C4-2B (cell line): ENCODE results near the gene PRKG1.

Source experiments
- H3K27ac ChIP-seq: fragments of 450-650 bp; 2 replicates; pipeline ENCODE4 v1.5.1; 2017
- CTCF ChIP-seq: fragments of 450-650 bp; conservative IDR thresholded peaks from 2 replicates; pipeline ENCODE4 v1.5.1; 2017; ENCODE audit warnings: mild to moderate bottlenecking
- ZFX ChIP-seq: fragments of 450-650 bp; IDR thresholded peaks from 2 replicates; pipeline ENCODE4 v1.6.1; 2017

PRKG1 gene

GRCh38 chr10:51308116-51308515, 233.8 kb downstream of the PRKG1 start:
- H3K27ac ChIP-seq, result no peak overlapping the region
- no peak for TF ChIP-seq ZFX
- no peak for TF ChIP-seq CTCF

- no peak for TF ChIP-seq ZFX
- no peak for TF ChIP-seq CTCF
- H3K27ac ChIP-seq, result no peak overlapping the region
Measured at GRCh38 chr10:51311228-51311627, 236.9 kb downstream of the PRKG1 start.

- no peak overlapping the region for H3K27ac ChIP-seq
- TF ChIP-seq ZFX (no peak), CTCF (no peak)
Measured at GRCh38 chr10:51312817-51313216, 238.5 kb downstream of the PRKG1 start.

GRCh38 chr10:51313251-51313650, 239.0 kb downstream of the PRKG1 start:
- no peak for TF ChIP-seq CTCF
- no peak for TF ChIP-seq ZFX
- no peak overlapping the region for H3K27ac ChIP-seq

GRCh38 chr10:51313773-51314478, 239.6 kb downstream of the PRKG1 start:
- TF ChIP-seq ZFX (no peak), CTCF (no peak)
- no peak overlapping the region for H3K27ac ChIP-seq

- no peak for TF ChIP-seq CTCF
- no peak for TF ChIP-seq ZFX
Measured at GRCh38 chr10:51314481-51314880, 240.2 kb downstream of the PRKG1 start.

GRCh38 chr10:51318399-51319172, 244.3 kb downstream of the PRKG1 start:
- no peak overlapping the region for H3K27ac ChIP-seq
- TF ChIP-seq CTCF, result no peak
- TF ChIP-seq ZFX, result no peak

More at GRCh38 chr10:51314481-51314880, 240.2 kb downstream of the PRKG1 start:
- H3K27ac ChIP-seq, result no peak overlapping the region
